ENCODE results near the gene SAMSN1. TPM values are rescaled to one million over a fixed set of nuclear protein-coding genes. Genes with fewer than 3 reads are reported as not detected.
A peak's percentile ranks its signal among the peaks of the same experiment; 100 is the strongest.

The SAMSN1 gene
- total and polyA plus RNA-seq, 9 of the 15 experiments (the other 6 are each of a cell fraction or from before 2014, with no cell fraction given), result 101 to 223 (median 159) TPM

GRCh38 chr21:14491269-14491681, 54.8 kb downstream of the SAMSN1 start:
- WGBS (ENCODE audit: insufficient coverage, low coverage, missing lambda C conversion rate), result 50% methylated on average over 1 of the region's 1 CpG
- intact Hi-C loops (cut with micrococcal nuclease), result no loop called here
- H3K9me3 ChIP-seq (replicated peaks; ENCODE audit: control insufficient read depth, insufficient read depth, low read depth, low read length), result no peaks in the 10 kb centered on the region
- no peak overlapping the region for H3K4me2 ChIP-seq (ENCODE audit: insufficient read depth, low read length)
- ATAC-seq (peak; percentile 10), FAIRE-seq (peak; percentile 71), DNase-seq (ENCODE audit: extremely low read depth in 1 of 4, low spot score in 3 of 4) (peak in 1 of 4 experiments; percentile 65)
- H3K4me1 ChIP-seq (replicated peaks in 1 of 2; ENCODE audit: control insufficient read depth in 2 of 2, insufficient read depth in 2 of 2, low read length in 2 of 2), result peaks cover 12 to 43% of the 10 kb centered on the region in 2 experiments
- H3K27me3 ChIP-seq (ENCODE audit: control insufficient read depth in 2 of 2, insufficient read depth in 2 of 2, low read length in 2 of 2), result no peaks in the 10 kb centered on the region
- H2AFZ ChIP-seq (ENCODE audit: low read depth, low read length), result no peak overlapping the region
- H3K9me1 ChIP-seq (ENCODE audit: control insufficient read depth, insufficient read depth, low read length), result no peaks in the 10 kb centered on the region
- no peaks in the 10 kb centered on the region for H4K20me1 ChIP-seq (replicated peaks; ENCODE audit: control insufficient read depth, insufficient read depth, low read length)
- peaks cover 56% of the 10 kb centered on the region for H3K79me2 ChIP-seq (ENCODE audit: control insufficient read depth, insufficient read depth, low read length)
- peak overlapping the region; percentile 18; the same call in 1 of the 3 replicates for H3K27ac ChIP-seq (ENCODE audit: extremely low read depth, low read depth, low read length)
- BruUV-seq (replicated peaks), result TSS peak; percentile 1
- POLR2A ChIA-PET, result no interaction called here
- no peak overlapping the region for H3K4me3 ChIP-seq
- CTCF ChIA-PET (ENCODE audit: low intra/inter-chr PET ratio), result interaction anchor here (0.7 kb wide), 1 partner anchor 509 kb away, joined by 3 read pairs; no protein-coding TSS in a partner anchor
- peaks cover 91% of the 10 kb centered on the region for H3K36me3 ChIP-seq (ENCODE audit: control insufficient read depth, insufficient read depth, low read length)
- no peak overlapping the region for H3K9ac ChIP-seq (ENCODE audit: insufficient read depth in 1 of 2, low read depth in 2 of 2, low read length in 2 of 2)
- in situ Hi-C loops (cut with MboI), result no loop called here
- TF ChIP-seq NCOR1 (IDR thresholded peaks at IDR 0.05) (peak; percentile 64), IFI16 (CRISPR knock-in tag; IDR thresholded peaks at IDR 0.05) (no peak), ZNF311 (CRISPR knock-in tag; IDR thresholded peaks at IDR 0.05) (0 out of 2 replicates have a peak, but pooled peaks have one; percentile 19), TRIM24 (IDR thresholded peaks at IDR 0.05) (peak in 1 of 2 experiments; percentile 18; a peak in 1 of 4 replicates), CCNT2 (IDR thresholded peaks at IDR 0.05; ENCODE audit: borderline replicate concordance, extremely low read depth, insufficient read length, low read depth, low read length) (peak; percentile 47), TOE1 (IDR thresholded peaks at IDR 0.05; ENCODE audit: borderline replicate concordance) (no peak), TOE1 (CRISPR knock-in tag; IDR thresholded peaks at IDR 0.05; ENCODE audit: borderline replicate concordance, low read depth) (no peak), COPS2 (conservative IDR thresholded peaks at IDR 0.05) (no peak), POLR2H (tag; IDR thresholded peaks at IDR 0.05; ENCODE audit: low read depth) (no peak)
- TF ChIP-seq, protein P1, sequence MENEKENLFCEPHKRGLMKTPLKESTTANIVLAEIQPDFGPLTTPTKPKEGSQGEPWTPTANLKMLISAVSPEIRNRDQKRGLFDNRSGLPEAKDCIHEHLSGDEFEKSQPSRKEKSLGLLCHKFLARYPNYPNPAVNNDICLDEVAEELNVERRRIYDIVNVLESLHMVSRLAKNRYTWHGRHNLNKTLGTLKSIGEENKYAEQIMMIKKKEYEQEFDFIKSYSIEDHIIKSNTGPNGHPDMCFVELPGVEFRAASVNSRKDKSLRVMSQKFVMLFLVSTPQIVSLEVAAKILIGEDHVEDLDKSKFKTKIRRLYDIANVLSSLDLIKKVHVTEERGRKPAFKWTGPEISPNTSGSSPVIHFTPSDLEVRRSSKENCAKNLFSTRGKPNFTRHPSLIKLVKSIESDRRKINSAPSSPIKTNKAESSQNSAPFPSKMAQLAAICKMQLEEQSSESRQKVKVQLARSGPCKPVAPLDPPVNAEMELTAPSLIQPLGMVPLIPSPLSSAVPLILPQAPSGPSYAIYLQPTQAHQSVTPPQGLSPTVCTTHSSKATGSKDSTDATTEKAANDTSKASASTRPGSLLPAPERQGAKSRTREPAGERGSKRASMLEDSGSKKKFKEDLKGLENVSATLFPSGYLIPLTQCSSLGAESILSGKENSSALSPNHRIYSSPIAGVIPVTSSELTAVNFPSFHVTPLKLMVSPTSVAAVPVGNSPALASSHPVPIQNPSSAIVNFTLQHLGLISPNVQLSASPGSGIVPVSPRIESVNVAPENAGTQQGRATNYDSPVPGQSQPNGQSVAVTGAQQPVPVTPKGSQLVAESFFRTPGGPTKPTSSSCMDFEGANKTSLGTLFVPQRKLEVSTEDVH (IDR thresholded peaks at IDR 0.05; ENCODE audit: low read depth, partially characterized antibody), result peak; percentile 41
- TF ChIP-seq, protein P2, sequence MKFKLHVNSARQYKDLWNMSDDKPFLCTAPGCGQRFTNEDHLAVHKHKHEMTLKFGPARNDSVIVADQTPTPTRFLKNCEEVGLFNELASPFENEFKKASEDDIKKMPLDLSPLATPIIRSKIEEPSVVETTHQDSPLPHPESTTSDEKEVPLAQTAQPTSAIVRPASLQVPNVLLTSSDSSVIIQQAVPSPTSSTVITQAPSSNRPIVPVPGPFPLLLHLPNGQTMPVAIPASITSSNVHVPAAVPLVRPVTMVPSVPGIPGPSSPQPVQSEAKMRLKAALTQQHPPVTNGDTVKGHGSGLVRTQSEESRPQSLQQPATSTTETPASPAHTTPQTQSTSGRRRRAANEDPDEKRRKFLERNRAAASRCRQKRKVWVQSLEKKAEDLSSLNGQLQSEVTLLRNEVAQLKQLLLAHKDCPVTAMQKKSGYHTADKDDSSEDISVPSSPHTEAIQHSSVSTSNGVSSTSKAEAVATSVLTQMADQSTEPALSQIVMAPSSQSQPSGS (CRISPR knock-in tag; IDR thresholded peaks at IDR 0.05), result no peak

Measured in K562 (cell line).